HG03039 (cell line): ENCODE results near the gene RHBDD3.

Experiments
- ATAC-seq: cut with Tn5 transposase; IDR thresholded peaks from one replicate; pipeline ENCODE4 v1.9.1; 2021; ENCODE audit warnings: mild to moderate bottlenecking, moderate library complexity; ENCODE audit not compliant: unreplicated experiment

Gene RHBDD3

GRCh38 chr22:29269731-29270474 is 2.1 kb upstream of the RHBDD3 start:
- ATAC-seq = no peak

- ATAC-seq = no peak
Observed at GRCh38 chr22:29269230-29269604, 1.4 kb upstream of the RHBDD3 start.

- peak; percentile 25 for ATAC-seq
Observed at GRCh38 chr22:29268511-29269229, 889 bp upstream of the RHBDD3 start.

- no peak for ATAC-seq
Observed at GRCh38 chr22:29267462-29267857, 321 bp downstream of the RHBDD3 start.

GRCh38 chr22:29266564-29267461 is 968 bp downstream of the RHBDD3 start:
- no peak for ATAC-seq

GRCh38 chr22:29265929-29266328 is 1.9 kb downstream of the RHBDD3 start:
- no peak for ATAC-seq

- ATAC-seq = no peak
Observed at GRCh38 chr22:29265305-29265704, 2.5 kb downstream of the RHBDD3 start.

GRCh38 chr22:29263791-29264276 is 3.9 kb downstream of the RHBDD3 start:
- ATAC-seq = no peak

- no peak for ATAC-seq
Observed at GRCh38 chr22:29260601-29261315, 7.0 kb downstream of the RHBDD3 start.

- no peak for ATAC-seq
Observed at GRCh38 chr22:29260031-29260560, 7.7 kb downstream of the RHBDD3 start.

- no peak for ATAC-seq
Observed at GRCh38 chr22:29259253-29259899, 8.4 kb downstream of the RHBDD3 start.

- ATAC-seq = no peak
Observed at GRCh38 chr22:29258407-29259252, 9.2 kb downstream of the RHBDD3 start.

- ATAC-seq = no peak
Observed at GRCh38 chr22:29257751-29258181, 10.0 kb downstream of the RHBDD3 start.

- ATAC-seq = no peak
Observed at GRCh38 chr22:29256606-29257325, 11.0 kb downstream of the RHBDD3 start.

- ATAC-seq = no peak
Observed at GRCh38 chr22:29255064-29255621, 12.6 kb downstream of the RHBDD3 start.

GRCh38 chr22:29254286-29254660 is 13.5 kb downstream of the RHBDD3 start:
- no peak for ATAC-seq

- no peak for ATAC-seq
Observed at GRCh38 chr22:29253561-29254285, 14.1 kb downstream of the RHBDD3 start.
